ES-I3 (cell line): Measurements from ENCODE around the gene ISG15.

Source experiments
- H3K36me3 ChIP-seq: 2 replicates; pipeline ENCODE4 v1.6.1; 2013; ENCODE audit warnings: mild to moderate bottlenecking, low read length, control low read depth, moderate library complexity; ENCODE audit not compliant: insufficient read depth
- H3K4me1 ChIP-seq: 2 replicates; pipeline ENCODE4 v1.6.1; 2013; ENCODE audit warnings: mild to moderate bottlenecking, control low read depth, low read length; ENCODE audit not compliant: insufficient read depth
- H3K9ac ChIP-seq: 2 replicates; pipeline ENCODE4 v1.6.1; 2013; ENCODE audit warnings: low read depth, mild to moderate bottlenecking, low read length, moderate library complexity
- H3K9me3 ChIP-seq: 2 replicates; pipeline ENCODE4 v1.6.1; 2013; ENCODE audit warnings: mild to moderate bottlenecking, low read length, moderate library complexity; ENCODE audit not compliant: control insufficient read depth, insufficient read depth

Gene ISG15

DNA sequence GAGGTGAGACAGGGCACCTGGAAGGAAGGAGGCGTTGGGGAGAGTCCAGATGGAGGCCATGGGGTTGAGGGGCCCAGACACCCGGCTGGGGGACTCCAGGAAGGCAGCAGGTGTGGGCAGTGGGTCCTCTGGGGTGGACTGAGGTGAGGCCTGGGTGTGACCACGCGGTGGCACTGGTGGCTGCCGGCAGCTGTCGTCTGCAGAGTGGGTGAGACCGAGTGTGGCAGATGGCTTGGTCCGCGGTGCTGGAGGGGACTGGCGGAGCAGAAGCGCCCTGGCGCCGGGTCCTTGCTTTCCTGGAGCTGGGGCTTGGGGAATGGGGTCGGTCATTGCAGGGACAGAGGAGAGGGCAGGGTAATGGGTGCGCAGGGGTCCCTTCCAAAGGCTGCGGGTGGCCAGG lies 19.1 kb downstream of the ISG15 start:
- no peaks in the 10 kb centered on the region for H3K36me3 ChIP-seq
- no peaks in the 10 kb centered on the region for H3K9me3 ChIP-seq
- H3K9ac ChIP-seq, result peak overlapping the region; percentile 37; the same call in 1 of the 2 replicates
- peaks cover 12% of the 10 kb centered on the region for H3K4me1 ChIP-seq

- Histone ChIP-seq H3K36me3 (no peaks in the 10 kb centered on the region), H3K9ac (peak overlapping the region; percentile 63), H3K4me1 (peaks cover 12% of the 10 kb centered on the region)
Observed at GRCh38 chr1:1033009-1033587, 19.8 kb downstream of the ISG15 start.

GRCh38 chr1:1033731-1034438 lies 20.6 kb downstream of the ISG15 start:
- H3K9ac ChIP-seq, result peak overlapping the region; percentile 49
- H3K9me3 ChIP-seq, result no peaks in the 10 kb centered on the region
- H3K36me3 ChIP-seq, result no peaks in the 10 kb centered on the region
- peaks cover 12% of the 10 kb centered on the region for H3K4me1 ChIP-seq

More at GRCh38 chr1:1033009-1033587, 19.8 kb downstream of the ISG15 start:
- no peaks in the 10 kb centered on the region for H3K9me3 ChIP-seq

DNA sequence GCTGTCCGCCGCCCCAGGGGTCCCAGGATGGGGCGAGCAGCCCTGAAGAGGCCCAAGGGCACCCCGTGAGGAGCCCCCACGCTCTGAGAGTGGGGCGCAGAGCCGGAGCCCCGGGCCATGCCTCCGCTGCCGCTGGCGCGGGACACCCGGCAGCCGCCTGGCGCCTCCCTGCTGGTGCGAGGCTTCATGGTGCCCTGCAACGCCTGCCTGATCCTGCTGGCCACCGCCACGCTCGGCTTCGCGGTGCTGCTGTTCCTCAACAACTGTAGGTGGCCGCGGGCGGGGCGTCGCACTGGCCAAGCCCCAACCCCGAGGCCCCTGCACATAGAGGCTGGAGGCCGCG lies 21.1 kb downstream of the ISG15 start:
- Histone ChIP-seq H3K9ac (peak overlapping the region; percentile 49; the same call in 1 of the 2 replicates), H3K4me1 (peaks cover 12% of the 10 kb centered on the region), H3K36me3 (no peaks in the 10 kb centered on the region), H3K9me3 (no peaks in the 10 kb centered on the region)

GRCh38 chr1:1035291-1035943 lies 22.1 kb downstream of the ISG15 start:
- Histone ChIP-seq H3K9ac (no peak overlapping the region), H3K4me1 (peaks cover 12% of the 10 kb centered on the region), H3K36me3 (no peaks in the 10 kb centered on the region), H3K9me3 (no peaks in the 10 kb centered on the region)

GRCh38 chr1:1037366-1038327 lies 24.4 kb downstream of the ISG15 start:
- Histone ChIP-seq H3K36me3 (no peaks in the 10 kb centered on the region; the same call in 1 of the 2 replicates), H3K4me1 (no peaks in the 10 kb centered on the region; the same call in 1 of the 2 replicates), H3K9me3 (no peaks in the 10 kb centered on the region), H3K9ac (no peak overlapping the region)

DNA sequence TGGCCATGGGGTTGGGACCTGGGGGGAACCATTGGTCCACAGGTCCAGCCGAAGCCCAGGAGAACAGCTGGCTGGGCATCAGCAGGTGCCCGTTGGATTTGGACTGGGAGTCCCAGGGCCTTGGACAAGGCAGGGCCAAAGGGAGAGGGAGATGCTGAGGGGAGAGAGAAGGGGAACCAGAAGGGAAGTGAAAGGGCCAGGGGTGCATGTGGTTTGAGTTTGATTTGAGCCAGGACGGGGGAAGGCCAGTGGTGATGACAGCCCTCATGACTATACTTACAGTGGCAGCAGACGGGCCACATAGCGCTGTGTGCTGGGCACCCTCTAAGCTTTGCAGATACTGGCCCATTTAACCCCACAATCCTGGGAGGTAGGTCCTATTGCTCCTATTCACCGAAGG lies 25.4 kb downstream of the ISG15 start:
- Histone ChIP-seq H3K9ac (no peak overlapping the region), H3K36me3 (no peaks in the 10 kb centered on the region; the same call in 1 of the 2 replicates), H3K4me1 (no peaks in the 10 kb centered on the region; the same call in 1 of the 2 replicates), H3K9me3 (no peaks in the 10 kb centered on the region)

DNA sequence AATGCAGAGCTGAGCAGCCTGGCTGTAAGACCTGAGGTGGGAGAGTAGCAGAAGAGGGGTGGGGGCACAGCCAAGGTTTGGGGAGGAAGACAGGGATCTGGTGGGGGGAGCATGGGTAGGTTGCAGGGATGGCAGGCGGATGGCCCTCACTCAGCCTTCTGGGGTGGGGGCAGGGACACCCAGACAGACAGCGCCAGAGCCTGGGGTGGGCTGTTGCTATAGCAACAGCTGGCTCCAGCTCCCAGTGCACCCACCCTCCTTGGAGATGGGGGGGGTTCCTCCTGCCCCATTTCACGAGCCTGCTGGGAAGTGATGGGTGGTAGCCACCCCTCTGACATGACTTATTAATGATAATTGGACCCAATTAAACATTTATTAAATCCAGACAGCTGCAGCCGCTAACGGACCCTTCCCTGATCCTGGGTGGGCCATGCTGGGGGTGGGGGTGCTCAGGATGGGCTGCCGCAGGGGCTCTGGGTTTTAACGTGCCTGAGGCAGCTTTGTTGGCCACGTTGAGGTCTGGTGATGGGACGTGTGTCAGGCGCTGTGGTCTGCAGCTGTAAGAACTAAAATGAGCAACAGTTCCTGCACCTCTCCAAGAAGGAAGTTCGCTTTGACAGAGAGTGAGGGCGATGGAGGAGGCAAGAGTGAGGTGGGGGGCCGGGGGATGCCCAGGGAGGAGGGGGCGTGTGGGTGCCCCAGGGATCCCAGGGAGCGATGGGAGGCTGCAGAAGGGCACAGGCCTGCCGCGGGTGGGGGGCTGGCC lies 26.0 kb downstream of the ISG15 start:
- no peaks in the 10 kb centered on the region for H3K9me3 ChIP-seq
- H3K9ac ChIP-seq, result no peak overlapping the region; the same call in 1 of the 2 replicates
- no peaks in the 10 kb centered on the region; the same call in 1 of the 2 replicates for H3K36me3 ChIP-seq
- H3K4me1 ChIP-seq, result no peaks in the 10 kb centered on the region; the same call in 1 of the 2 replicates

DNA sequence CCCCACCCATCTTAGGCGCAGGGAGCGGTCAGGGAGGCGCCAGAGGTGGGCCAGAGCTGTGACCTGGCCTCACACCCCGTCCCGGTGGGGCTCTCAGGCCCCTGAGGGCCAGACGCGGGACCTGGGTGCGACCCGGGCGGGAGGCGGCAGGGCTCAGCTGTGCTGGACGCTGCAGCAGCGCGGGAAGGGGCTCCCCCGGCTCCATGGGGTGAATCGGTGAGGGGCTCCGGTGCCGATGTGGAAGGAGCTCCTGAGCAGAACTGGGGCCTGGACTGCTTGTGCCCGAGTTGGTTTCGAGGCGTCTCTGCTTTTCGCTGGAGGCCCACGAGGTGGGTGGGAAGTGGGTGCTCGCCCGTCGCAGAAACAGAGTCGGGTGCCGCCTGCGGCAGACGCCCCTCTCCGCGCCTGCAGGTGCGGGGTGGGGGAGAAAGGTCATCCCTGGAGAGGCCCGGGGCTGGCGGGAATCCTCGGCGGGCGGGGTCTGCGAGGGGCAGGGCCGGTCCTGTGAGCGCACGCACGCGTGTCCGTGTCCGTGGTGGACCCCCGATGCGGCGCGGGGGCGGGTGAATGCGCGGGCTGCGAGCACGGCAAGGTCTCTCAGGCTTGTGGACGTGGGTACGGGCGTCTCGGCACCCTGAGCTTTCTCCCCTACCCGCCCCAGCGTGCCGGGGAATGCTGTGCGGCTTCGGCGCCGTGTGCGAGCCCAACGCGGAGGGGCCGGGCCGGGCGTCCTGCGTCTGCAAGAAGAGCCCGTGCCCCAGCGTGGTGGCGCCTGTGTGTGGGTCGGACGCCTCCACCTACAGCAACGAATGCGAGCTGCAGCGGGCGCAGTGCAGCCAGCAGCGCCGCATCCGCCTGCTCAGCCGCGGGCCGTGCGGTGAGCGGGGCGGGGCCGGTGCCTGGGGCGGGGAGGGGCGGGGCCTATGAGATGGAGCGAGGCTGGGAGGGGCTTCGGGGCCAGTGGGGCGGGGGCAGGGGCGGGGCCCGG lies 27.0 kb downstream of the ISG15 start:
- Histone ChIP-seq H3K9me3 (no peaks in the 10 kb centered on the region), H3K9ac (peak overlapping the region; percentile 36; the same call in 1 of the 2 replicates), H3K36me3 (no peaks in the 10 kb centered on the region; the same call in 1 of the 2 replicates), H3K4me1 (no peaks in the 10 kb centered on the region)

DNA sequence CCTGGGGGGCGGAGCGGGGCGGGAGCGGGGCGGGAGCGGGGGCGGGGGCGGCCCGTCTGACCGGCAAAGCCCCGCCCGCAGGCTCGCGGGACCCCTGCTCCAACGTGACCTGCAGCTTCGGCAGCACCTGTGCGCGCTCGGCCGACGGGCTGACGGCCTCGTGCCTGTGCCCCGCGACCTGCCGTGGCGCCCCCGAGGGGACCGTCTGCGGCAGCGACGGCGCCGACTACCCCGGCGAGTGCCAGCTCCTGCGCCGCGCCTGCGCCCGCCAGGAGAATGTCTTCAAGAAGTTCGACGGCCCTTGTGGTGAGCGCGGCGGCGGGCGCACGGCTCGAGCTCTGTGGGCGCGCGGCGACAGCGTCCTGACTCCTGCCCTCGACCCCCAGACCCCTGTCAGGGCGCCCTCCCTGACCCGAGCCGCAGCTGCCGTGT lies 27.8 kb downstream of the ISG15 start:
- no peaks in the 10 kb centered on the region for H3K4me1 ChIP-seq
- no peaks in the 10 kb centered on the region for H3K9me3 ChIP-seq
- H3K36me3 ChIP-seq, result peaks cover 6% of the 10 kb centered on the region; the same call in 1 of the 2 replicates
- H3K9ac ChIP-seq, result no peak overlapping the region; the same call in 1 of the 2 replicates

- H3K9me3 ChIP-seq, result no peaks in the 10 kb centered on the region
- H3K9ac ChIP-seq, result no peak overlapping the region
- H3K36me3 ChIP-seq, result peaks cover 6% of the 10 kb centered on the region; the same call in 1 of the 2 replicates
- H3K4me1 ChIP-seq, result no peaks in the 10 kb centered on the region
Observed at GRCh38 chr1:1041873-1042272, 28.6 kb downstream of the ISG15 start.

GRCh38 chr1:1042835-1043234 lies 29.5 kb downstream of the ISG15 start:
- no peaks in the 10 kb centered on the region for H3K9me3 ChIP-seq
- no peaks in the 10 kb centered on the region for H3K4me1 ChIP-seq
- H3K9ac ChIP-seq, result no peak overlapping the region
- H3K36me3 ChIP-seq, result peaks cover 6% of the 10 kb centered on the region; the same call in 1 of the 2 replicates
